Germinal center (tissue), 1 donor: Measurements from ENCODE around the gene ELMOD3.
"Not testable (repeated sequence)": the region's sequence is repeated elsewhere in the genome, so short reads cannot be mapped to it uniquely, and the experiment has no call there.

Experiments used
- DNase-seq: peaks from one replicate; pipeline ENCODE4 v3.0.0; 2012; ENCODE audit warnings: mixed read lengths, low spot score

Gene ELMOD3

DNA sequence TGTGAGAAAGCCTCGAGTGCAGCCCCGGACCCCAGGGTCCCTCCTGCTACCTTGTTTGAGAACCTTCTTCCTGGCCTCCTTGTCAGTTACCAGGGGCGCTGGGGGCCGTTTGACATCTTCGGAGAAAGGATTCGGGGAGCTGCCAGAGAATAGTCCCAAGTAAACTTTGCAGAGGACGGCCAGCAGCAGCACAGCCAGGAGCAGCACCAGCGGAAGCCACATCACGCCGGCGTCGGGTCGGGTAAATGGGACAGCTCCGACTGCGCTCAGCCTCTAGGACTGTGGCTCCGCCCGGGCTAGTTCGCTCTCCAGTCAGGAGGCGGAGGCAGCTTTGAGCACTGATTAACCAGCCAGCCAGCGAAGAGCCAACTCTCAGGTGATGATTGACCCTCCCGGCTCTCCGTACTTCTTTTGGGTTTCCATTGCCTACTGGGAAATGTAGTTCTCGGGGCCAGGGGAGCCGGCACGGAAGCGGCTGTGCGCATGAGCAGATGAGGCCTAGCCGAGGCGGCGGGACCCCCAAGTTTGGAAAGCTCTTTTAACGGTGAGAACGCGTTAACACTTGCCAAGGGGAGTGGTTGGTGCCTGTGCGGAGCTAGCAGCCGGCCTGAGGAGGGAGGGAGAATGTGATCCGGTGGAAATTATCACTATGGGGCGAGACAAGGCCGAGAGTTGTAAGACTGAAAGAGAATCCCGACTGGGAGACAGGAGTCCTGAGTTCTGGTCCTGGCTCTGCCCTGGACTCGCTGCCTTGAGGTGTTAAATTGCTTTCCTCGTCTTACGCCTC, at the start of gene ELMOD3, which contains the start of gene RETSAT:
Gene ELMOD3, plus strand, starts transcription at position 484 of the 787 bp plus-strand sequence. CDS start 2,430 bp downstream, outside the sequence.
Gene RETSAT, minus strand, starts transcription at position 243 of the 787 bp plus-strand sequence. Its CDS starts 21 bp downstream, at position 222.
- DNase-seq = peak; percentile 96

DNA sequence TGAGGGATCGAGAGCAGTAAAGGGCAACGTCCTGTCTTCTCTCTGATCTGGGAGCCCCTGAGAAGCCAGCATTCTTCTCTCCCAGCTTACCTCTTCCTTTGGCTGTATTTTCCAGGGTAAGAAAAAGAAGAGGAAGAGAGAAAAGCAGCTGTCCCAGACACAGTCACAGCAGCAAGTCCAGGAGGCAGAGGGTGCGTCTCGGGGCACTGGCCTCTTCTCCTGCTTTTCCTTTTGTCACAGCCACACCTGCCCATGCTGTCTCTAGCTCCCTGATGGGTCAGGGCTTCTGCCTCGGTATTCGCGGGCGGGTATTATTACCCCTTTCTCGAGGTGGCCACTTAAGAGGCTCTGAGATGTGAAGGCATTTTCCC, 47.1 kb upstream of the ELMOD3 start:
- DNase-seq = no peak

DNA sequence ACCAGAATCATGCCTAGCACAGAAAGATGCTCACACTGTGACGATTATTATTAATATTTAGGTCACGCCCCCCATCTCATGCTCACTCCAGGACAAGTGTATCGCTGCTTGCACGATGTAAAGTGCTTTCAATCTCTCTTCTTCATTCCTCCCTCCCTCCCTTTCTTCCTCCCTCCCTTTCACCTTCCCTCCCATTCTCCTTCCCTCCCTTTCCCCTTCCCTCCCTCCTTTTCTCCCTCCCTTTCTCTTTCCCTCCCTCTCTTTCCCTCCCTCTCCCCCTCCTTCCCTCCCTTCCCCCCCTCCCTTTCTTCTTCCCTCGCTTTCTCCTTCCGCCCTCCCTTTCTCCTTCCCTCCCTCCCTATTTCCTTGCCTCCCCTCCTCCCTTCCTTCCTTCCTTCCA, 46.4 kb upstream of the ELMOD3 start:
- DNase-seq = no peak

DNA sequence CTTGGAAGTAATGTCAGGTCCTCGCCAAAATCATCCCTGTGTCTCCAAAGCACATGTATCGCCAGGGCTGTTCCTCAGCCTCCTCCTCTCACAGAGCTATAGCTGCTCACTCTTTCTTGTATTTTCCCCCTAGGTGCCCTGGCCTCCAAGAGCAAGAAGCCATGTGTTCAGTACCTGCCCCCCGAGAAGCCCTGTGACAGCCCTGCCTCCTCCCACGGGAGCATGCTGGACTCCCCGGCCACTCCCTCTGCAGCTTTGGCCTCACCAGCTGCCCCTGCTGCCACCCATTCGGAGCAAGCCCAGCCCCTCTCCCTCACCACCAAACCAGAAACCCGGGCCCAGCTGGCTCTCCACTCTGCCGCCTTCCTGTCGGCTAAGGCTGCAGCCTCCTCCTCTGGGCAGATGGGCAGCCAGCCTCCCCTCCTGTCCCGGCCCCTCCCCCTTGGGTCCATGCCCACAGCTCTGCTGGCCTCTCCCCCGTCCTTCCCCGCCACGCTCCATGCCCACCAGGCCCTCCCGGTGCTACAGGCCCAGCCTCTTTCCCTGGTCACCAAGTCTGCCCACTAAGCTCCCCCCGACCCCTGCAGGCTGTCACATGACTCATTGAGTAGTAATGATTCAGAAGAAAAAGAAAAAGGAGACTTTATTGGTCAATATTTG, 45.5 kb upstream of the ELMOD3 start:
- DNase-seq = no peak

DNA sequence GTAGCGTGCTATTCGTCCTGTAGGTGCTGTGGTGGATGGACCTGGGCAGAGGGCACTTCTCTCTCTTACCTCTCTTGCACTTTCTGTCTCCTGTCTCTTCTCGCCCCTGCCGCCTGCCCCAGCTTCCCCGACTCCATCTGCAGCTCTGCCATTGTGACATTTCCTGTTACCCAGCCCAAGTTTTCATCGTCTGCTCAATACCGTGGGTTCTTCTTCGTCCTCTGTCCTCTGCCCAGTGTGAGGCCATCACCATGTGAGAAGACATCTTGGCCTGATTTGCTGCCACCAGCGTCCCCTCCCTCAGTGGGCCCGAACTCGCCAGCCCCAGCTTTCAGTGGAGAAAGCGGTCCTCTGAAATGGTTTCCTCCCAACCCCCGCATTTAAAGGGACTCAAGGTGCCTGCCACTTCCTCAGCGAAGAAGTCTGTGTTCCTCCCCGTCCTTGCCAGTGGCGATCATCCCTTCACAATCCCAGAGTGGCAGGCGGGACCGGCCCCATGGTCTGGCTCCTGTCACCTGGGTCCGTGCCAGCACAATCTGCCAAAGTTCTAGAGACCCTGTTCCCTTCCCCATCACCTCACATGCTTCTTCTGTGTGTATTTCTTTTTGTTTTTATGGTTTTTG, 44.8 kb upstream of the ELMOD3 start:
- no peak for DNase-seq

DNA sequence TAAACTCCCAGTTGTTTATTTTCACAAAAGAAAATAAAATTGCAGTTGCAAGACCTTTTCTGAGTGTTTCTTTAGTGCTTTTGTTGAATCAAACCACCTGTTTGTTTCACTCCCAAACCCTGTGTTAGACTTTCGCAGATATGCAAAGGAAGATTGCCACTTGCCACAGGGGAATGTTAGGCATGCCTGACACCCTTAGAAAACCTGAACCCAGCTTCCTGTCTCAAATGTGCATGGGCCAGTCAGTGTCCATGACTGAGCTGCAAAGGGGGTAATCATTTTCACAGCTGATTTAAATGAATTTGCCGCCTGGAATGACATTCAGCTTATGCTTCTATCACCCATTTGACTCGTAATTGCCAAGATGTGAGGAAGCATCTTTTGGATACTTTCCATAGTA, 44.2 kb upstream of the ELMOD3 start:
- DNase-seq = no peak

DNA sequence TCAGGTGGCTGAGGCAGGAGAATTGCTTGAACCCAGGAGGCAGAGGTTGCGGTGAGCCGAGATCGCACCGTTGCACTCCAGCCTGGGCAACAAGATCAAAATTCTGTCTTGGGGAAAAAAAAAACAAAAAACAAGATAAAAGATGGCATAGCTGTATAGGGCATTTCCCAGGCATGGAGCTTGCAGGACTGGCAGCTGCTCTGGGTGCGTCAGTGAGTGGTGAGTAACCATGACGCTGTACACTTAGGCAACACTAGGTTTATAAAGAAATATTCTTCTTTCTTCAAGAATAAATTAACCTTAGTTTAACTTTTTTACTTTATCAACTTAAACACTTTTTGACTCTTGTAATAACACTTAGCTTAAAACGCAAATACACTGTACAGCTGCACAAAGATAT, 42.2 kb upstream of the ELMOD3 start:
- DNase-seq = no peak

DNA sequence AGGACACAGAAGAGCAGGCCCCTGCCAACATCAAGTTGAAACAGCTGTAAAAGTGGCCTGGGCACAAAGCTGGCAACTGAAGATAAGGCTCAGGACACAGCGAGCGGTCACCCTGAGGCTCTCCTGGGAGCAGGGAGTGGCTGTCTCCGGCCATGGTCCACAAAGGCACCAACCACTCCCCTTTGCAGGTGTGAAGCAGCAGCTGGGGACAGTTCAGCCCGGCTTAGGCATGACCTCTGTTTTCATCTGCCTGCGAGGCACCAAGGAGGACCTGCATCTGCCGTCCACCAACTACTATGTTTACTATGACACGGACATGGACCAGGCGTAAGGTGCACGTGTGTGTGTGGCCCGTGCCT, 39.7 kb upstream of the ELMOD3 start:
- no peak for DNase-seq

DNA sequence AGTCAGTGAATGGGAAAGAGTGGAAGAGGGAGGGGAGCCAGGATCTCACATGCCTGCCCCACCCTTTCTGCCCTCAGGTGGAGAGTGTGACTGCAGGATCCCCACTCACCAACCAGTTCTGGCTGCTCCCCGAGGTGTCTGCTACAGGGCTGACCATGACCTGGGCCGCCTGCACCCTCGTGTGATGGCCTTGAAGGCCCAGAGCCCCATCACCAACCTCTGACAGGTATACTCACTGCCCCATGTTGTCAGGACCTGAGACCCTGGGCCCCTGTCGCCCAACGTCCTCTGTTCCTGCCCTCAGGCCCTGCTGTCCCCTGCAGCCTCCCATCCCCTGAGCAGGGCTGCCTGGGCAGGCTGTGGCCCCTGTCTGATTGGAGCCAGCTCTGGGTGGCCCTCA, 38.6 kb upstream of the ELMOD3 start:
- DNase-seq = not testable (repeated sequence)

DNA sequence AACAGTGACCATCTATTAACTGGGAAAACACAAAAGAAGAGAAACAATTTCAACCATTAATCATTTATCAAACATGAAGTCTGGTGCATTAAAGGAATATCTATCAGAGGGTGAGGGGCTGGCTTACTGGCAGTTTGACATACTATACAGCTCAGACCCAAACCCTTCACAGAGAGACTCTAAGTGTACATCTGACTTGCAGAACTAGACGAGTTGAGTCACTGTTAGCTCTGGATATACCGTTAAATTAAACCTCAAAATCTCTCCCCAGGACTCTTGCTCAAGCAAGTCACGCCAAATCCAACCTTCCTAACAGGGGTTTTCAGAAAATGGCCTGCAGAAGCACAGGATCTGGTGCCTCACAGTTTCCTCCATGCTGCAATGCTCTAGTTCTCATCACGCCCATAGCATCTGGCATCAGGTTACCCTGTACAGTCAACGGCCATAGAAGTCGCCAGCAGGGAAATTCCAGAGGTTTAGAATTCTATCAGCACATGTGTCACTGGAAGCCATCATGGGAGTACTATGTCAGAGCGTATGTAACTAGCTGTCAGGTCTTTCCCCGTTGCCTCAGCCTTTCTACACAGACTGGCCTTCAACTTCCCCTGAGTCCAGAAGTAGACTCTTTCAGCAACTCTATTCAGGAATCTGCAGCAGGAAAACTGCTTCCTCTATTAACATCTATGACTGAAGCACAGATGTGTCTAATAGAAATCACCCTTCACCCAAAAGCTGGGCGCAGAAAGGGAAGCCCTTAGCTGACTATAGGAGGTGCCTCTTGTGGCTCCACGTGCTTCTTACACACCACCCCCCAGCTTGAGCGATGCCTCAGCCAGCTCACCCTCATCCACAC, 36.1 kb upstream of the ELMOD3 start:
- DNase-seq = no peak

DNA sequence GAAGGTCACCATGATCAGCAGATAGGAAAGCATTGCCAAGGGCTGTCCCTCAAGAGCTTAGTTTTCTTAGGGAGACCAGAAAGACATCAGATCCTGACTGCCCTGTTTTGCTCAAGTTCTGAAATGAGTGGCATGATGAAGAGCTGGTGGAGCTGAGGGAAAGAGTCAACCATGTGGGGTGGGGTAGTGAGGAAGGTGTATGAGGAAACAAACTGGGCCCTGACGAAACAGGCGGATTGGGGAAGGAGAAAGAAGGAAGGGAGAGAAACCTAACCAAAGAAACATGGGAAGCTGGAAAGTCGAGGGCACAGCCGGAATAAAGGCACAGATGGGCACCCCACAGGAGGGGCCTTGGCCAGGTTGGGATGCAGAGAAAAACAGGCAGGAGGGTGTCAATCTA, 34.8 kb upstream of the ELMOD3 start:
- no peak for DNase-seq

DNA sequence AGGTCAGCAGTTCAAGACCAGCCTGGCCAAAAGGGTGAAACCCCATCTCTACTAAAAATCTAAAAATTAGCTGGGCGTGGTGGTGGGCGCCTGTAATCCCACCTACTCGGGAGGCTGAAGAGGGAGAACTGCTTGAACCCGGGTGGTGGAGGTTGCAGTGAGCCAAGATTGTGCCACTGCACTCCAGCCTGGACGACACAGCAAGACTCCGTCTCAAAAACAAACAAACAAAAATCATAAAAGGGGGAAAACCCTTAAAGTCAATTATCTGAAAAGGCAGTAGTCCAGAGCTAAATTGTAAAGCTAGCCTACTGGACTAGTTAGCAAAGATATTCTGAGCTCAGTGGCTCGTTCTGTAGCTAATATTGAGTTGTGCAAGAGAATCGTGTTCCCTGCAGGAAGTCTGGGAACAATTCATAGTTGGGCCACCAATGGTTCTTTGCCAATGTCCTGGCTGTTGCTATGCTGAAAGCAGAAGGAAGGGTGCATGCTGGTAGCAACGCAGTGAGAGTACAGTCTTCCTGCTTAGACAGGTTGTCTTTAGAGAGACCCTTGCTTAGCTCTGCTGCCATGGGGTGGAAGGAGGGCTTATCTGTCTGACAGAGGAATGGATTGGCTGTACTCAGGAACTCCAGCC, 31.1 kb upstream of the ELMOD3 start:
- DNase-seq = no peak

DNA sequence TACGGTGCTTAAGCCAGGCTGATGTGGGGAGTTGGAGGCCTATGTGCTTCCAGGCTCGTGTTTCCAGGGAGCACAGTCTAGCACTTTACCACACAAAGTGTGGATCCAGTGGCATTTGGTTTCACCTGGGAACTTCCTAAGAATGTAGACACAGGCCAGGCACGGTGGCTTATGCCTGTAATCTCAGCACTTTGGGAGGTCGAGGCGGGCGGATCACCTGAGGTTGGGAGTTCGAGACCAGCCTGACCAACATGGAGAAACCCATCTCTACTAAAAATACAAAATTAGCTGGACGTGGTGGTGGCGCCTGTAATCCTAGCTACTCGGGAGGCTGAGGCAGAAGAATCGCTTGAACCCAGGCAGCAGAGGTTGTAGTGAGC, 30.6 kb upstream of the ELMOD3 start:
- DNase-seq = not testable (repeated sequence)

DNA sequence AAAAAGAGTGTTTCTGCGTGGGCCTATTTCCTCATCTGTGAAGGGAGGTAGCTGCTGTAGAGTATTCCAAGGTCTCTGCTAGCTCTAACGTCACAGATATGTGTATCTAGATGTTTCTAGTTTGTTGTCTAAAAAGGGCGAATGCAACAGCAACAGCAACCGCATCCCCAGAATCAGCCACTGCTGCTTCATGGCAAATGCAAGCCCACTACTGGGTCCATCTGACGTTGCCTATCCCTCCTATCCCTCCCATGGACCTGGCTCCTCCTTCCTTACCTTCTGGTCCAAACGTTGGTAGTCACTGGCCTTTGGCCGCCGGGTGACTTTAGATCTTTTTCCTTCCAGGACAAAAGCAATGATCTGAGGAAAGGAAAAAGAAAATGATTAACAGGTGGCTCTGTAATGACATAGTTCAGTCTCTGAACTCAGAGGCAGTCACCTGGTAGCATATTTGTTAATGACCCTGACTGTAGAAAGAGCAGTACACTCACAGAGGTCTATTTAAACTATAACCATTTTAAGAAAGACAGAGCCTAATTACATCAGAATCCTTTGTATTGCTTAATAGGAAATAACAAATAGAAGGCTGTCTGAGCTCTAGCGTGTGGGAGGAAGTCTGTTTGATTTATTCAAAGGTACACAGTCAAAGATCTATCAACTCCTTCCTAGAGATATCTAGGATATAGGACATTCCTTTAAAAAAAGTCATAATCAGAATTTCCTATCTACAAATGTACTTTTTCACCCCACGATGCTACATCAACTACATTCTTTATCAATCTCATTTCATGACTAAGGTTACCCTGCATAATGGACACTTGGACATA, 29.7 kb upstream of the ELMOD3 start:
- DNase-seq = no peak

DNA sequence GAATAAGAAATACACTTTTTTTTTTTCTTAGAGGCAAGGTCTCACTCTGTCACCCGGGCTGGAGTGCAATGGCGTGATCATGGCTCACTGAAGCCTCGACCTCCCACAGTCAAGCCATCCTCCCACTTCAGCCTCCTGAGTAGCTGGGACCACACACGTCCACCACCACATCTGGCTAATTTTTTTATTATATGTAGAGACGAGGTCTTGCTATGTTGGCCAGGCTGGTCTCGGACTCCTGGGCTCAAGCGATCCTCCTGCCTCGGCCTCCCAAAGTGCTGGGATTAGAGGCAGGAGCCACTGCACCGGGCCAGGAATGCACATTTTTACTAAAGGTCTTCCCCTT, 29.1 kb upstream of the ELMOD3 start:
- DNase-seq = no peak

DNA sequence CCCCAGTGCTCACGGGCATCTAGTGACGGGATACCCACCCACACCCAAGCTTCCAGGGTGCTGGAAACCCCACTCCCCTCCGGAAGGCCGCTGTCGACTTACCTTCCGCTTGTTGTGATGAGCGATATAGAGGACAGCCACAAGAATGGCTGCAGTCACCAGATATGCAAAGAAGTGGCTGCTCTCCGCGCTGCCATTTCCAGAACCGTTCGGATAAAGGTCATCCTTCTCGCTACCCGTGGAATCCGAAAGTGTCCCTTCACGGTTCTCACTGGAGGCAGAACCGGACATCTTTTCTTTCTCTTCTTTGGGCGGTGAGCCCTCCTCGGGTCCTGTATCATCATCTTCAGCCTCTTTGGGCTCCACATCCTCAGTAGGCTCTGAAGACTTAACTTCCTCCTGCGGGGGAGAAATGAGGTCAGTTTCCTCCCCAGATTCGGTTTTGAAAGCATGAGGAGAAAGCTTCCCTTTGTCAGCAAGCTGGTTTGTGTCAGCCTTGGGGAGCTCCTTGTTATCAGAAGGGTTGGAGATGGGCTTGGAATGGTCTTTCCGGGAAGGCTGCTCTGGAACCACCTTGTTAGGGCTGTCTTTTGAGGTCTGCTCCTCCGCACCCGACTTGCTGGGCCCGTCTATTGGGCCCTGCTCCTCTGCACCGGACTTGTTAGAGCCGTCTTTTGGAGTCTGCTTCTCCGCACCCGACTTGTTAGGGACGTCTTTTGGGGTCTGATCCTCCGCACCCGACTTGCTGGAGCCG, 28.0 kb upstream of the ELMOD3 start:
- DNase-seq = peak; percentile 55

DNA sequence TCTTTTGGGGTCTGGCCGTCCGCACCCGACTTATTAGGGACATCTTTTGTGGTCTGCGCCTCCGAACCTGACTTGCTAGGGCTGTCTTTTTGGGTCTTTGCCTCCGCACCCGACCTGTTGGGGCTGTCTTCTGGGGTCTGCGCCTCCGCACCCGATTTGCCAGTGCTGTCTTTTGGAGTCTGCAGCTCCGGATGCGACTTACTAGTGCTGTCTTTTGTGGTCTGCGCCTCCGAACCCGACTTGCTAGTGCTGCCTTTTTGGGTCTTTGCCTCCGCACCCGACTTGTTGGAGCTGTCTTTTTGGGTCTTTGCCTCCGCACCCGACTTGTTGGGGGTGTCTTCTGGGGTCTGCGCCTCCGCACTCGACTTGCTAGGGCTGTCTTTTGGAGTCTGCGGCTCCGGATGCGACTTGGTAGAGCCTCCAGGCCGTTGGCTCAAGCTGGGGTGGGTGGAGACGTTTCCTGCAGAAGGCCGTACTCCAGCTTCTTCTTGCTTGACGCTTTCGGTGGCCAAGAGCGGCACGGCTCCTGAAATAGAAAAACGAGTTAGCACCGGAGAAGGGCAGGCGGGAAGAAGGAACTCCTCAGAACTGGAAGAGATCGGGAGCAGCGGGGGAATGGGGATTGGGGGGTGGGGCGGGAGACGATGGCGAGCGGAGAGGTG, 27.3 kb upstream of the ELMOD3 start:
- peak; percentile 60 for DNase-seq

DNA sequence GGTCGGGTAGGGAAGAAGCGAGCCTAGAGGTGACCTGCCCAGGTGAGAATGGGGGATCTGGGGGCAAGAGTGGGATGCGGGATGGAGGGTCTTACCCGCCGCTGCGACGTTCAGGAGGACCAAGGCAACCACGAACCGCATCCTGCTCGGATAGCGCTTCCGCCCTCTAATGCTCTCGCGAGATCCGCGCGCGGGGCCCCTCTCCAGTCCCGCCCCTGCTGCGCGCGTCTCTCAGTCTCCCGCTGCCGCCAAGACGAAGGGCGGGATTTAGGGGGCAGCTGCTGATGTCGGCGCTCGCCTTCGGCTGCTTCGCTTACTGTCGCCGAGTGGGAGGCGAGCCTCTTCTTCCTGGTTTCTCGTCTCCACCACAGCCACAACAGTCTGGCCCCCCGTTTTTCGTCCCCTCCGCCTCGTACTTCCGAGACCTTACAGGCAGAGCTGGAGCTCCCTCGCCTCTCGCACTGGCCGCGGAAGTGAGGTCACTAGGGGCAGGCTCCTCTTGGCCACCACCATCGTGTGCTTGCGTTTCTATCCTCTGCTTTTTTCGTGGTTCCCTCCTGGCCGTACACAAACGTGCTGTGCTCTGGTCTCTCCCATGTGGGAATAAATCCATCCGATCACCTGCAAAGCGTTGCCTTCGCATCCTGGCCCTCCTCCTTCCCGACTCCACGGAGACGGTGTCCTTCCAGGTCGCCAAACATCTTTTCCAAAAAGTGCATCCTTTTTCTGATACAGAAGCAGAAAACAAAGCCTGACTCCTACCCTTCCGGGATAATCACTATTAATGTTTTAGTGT, 26.5 kb upstream of the ELMOD3 start, which contains the start of gene TGOLN2:
Gene TGOLN2, minus strand, starts transcription at position 168 of the 796 bp plus-strand sequence. Its CDS starts 27 bp downstream, at position 141.
- DNase-seq = peak; percentile 96

DNA sequence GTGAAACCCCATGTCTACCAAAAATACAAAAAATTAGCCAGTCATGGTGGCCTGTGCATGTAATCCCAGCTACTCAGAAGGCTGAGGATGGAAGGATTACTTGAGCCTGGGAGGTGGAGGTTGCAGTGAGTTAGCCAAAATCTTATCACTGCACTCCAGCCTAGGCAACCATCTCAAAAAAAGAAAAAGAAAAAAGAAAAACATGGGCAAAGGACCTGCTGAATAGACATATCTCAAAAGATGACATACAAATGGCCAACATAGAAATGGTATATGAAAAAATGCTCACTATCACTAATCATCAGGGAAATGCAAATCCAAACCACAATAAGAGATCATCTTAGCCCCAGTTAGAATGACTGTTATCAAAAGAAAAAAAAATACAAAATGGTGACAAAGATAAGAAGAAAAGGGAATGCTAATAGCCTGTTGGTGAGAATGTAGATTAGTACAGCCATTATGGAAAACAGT, 25.4 kb upstream of the ELMOD3 start:
- DNase-seq = no peak
